Hepatocyte (in vitro differentiated cells): Measurements from ENCODE around the gene ADAM12. TPM values are rescaled to one million over a fixed set of nuclear protein-coding genes. Genes with fewer than 3 reads are reported as not detected.

Experiments
- DNase-seq: peaks from one replicate; pipeline ENCODE4 v3.0.0-alpha.2; 2016; ENCODE audit warnings: low spot score
- H2AFZ ChIP-seq: fragments of 200-600 bp; sonication (generic); 2 replicates; pipeline ENCODE4 v1.6.0; 2016; ENCODE audit warnings: antibody characterized with exemption, mild to moderate bottlenecking
- H3K27ac ChIP-seq: fragments of 200-600 bp; sonication (generic); 2 replicates; pipeline ENCODE4 v1.5.1; 2016; ENCODE audit warnings: mild to moderate bottlenecking
- H3K27me3 ChIP-seq: fragments of 200-600 bp; sonication (generic); 2 replicates; pipeline ENCODE4 v1.6.1; 2016
- H3K36me3 ChIP-seq: fragments of 200-600 bp; sonication (generic); replicated peaks from 2 replicates; pipeline ENCODE4 v1.5.1; 2016; ENCODE audit warnings: low read depth; ENCODE audit not compliant: insufficient read depth
- H3K4me1 ChIP-seq: fragments of 200-600 bp; sonication (generic); 2 replicates; pipeline ENCODE4 v1.5.1; 2016; ENCODE audit warnings: mild to moderate bottlenecking, moderate library complexity; ENCODE audit not compliant: insufficient read depth
- H3K4me2 ChIP-seq: fragments of 200-600 bp; sonication (generic); 2 replicates; pipeline ENCODE4 v1.6.0; 2016
- H3K4me3 ChIP-seq: fragments of 200-600 bp; sonication (generic); 2 replicates; pipeline ENCODE4 v1.5.1; 2016; ENCODE audit warnings: mild to moderate bottlenecking
- H3K79me2 ChIP-seq: fragments of 200-600 bp; sonication (generic); 2 replicates; pipeline ENCODE4 v1.6.0; 2017; ENCODE audit warnings: mild to moderate bottlenecking
- H3K9me2 ChIP-seq: fragments of 200-600 bp; sonication (generic); replicated peaks from 2 replicates; pipeline ENCODE4 v1.6.0; 2017; ENCODE audit warnings: mild to moderate bottlenecking; ENCODE audit not compliant: insufficient read depth
- H3K9me3 ChIP-seq: fragments of 200-600 bp; sonication (generic); 2 replicates; pipeline ENCODE4 v1.5.1; 2016; ENCODE audit warnings: low read depth, mild to moderate bottlenecking
- H4K20me1 ChIP-seq: fragments of 200-600 bp; sonication (generic); 2 replicates; pipeline ENCODE4 v1.6.0; 2016; ENCODE audit warnings: mild to moderate bottlenecking; ENCODE audit not compliant: insufficient read depth, poor library complexity, severe bottlenecking
- EZH2 ChIP-seq: fragments of 200-600 bp; sonication (generic); IDR thresholded peaks from 2 replicates; pipeline ENCODE4 v1.6.1; 2016; ENCODE audit warnings: antibody characterized with exemption, mild to moderate bottlenecking, borderline replicate concordance
- EZH2phosphoT487 ChIP-seq: fragments of 200-600 bp; sonication (generic); IDR thresholded peaks from one replicate; pipeline ENCODE4 v1.6.1; 2018; ENCODE audit warnings: antibody characterized with exemption, mild to moderate bottlenecking, low read depth, moderate library complexity; ENCODE audit not compliant: unreplicated experiment, severe bottlenecking
- WGBS: methylation state at CpG from one replicate; pipeline ENCODE4 v1.1.6; 2016; ENCODE audit warnings: low lambda C conversion rate; ENCODE audit errors: missing lambda C conversion rate; 5-methylcytosine and 5-hydroxymethylcytosine counted together
- polyA plus RNA-seq: library from polyadenylated mRNA; unstranded; fragments of >200 nt; fragmentation: Nextera tagmentation; extraction: Ambion mirVana; gene quantifications from 2 replicates; pipeline ENCODE4 v1.2.1, GENCODE V29; 2016
- total RNA-seq: library from RNA; depleted of rRNA; stranded (reverse); fragments of >200 nt; gene quantifications from 2 replicates; pipeline ENCODE4 v1.2.3, GENCODE V29; 2014
- TF ChIP-seq, protein P1 (sequence below): fragments of 200-600 bp; sonication (generic); IDR thresholded peaks from 2 replicates; pipeline ENCODE4 v1.5.1; 2016; ENCODE audit warnings: antibody characterized with exemption, mild to moderate bottlenecking; ENCODE audit not compliant: poor library complexity

ADAM12 gene
- total and polyA plus RNA-seq, 2 experiments from 2014 or later = 4.9 to 11.3 TPM

DNA sequence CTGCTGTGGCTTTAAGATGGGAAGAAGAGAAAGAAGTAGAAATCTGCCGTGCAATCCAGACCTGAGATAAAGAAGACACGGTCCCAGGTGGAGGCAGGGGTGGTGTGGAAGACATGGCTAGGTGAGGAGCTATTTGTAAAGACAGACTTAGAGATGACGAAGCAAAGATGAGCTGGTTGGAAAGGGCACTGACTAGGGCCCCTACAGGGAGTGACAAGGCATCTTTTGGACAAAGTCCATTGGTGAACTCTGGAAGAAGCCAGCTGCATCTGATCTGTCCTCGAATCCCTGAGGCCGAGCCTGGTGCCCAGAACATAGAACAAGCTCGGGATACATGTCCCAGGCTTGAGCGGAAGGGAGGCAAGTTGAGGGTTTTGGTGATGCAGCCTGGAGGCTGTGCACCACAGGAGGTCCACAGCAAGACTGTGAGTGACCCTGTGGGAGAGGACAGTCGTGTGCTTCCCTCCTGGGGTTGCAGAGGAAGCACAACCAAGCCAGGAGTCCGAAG, 191.2 kb downstream of the ADAM12 start:
- WGBS = 88% methylated on average over 9 of the region's 9 CpGs
- Histone ChIP-seq H3K9me3 (no peaks in the 10 kb centered on the region), H2AFZ (no peak overlapping the region), H3K4me2 (no peak overlapping the region), H3K4me3 (no peak overlapping the region), H4K20me1 (no peaks in the 10 kb centered on the region), H3K79me2 (no peaks in the 10 kb centered on the region), H3K27me3 (no peaks in the 10 kb centered on the region), H3K27ac (no peak overlapping the region), H3K4me1 (no peaks in the 10 kb centered on the region), H3K36me3 (no peaks in the 10 kb centered on the region), H3K9me2 (no peaks in the 10 kb centered on the region)
- DNase-seq = no peak
- TF ChIP-seq, protein P1, sequence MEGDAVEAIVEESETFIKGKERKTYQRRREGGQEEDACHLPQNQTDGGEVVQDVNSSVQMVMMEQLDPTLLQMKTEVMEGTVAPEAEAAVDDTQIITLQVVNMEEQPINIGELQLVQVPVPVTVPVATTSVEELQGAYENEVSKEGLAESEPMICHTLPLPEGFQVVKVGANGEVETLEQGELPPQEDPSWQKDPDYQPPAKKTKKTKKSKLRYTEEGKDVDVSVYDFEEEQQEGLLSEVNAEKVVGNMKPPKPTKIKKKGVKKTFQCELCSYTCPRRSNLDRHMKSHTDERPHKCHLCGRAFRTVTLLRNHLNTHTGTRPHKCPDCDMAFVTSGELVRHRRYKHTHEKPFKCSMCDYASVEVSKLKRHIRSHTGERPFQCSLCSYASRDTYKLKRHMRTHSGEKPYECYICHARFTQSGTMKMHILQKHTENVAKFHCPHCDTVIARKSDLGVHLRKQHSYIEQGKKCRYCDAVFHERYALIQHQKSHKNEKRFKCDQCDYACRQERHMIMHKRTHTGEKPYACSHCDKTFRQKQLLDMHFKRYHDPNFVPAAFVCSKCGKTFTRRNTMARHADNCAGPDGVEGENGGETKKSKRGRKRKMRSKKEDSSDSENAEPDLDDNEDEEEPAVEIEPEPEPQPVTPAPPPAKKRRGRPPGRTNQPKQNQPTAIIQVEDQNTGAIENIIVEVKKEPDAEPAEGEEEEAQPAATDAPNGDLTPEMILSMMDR = no peak
- TF ChIP-seq EZH2 = no peak

DNA sequence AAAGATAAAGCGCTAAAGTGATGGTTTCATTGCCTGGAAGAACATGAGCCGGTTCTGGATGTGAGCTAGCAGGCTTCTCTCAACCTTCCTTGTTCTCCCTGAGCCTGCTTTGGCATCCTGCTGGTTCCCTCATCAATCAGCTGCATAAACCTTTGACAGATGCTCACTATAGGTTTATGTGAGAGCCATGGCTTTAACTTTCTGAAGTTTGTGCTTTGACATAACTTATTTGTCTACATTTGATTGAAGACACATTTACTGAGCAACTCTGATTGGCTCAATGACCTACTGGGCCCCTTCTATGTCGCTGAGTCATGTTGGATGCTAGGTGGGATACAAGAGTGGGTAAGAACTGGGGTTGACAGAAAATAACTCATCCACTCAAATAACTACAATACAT, 192.0 kb downstream of the ADAM12 start:
- Histone ChIP-seq H3K4me1 (no peaks in the 10 kb centered on the region), H4K20me1 (no peaks in the 10 kb centered on the region), H3K27ac (no peak overlapping the region), H3K4me2 (no peak overlapping the region), H3K36me3 (no peaks in the 10 kb centered on the region), H2AFZ (no peak overlapping the region), H3K27me3 (no peaks in the 10 kb centered on the region), H3K79me2 (no peaks in the 10 kb centered on the region), H3K9me3 (no peaks in the 10 kb centered on the region), H3K4me3 (no peak overlapping the region), H3K9me2 (no peaks in the 10 kb centered on the region)
- TF ChIP-seq EZH2 (no peak), EZH2phosphoT487 (no peak)
- no peak for DNase-seq
- 78% methylated on average over 3 of the region's 3 CpGs for WGBS

DNA sequence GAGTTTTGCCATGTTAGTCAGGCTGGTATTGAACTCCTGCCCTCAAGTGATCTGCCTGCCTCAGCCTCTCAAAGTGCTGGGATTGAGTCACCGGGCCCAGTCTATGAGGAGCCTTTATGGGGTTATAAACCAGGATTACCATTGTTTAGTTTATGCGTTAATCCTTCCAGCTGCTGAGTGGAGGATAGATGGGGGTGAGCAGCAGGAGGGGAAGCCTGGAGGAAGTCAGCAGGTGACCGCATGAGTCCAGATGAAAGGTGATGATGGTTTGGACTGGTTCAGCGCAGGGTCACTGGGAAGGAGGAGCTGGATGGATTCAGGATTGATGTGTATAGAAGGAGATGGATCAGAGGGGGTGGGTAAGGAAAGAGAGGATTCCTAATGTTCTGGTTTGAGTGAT, 197.1 kb downstream of the ADAM12 start:
- Histone ChIP-seq H3K4me1 (no peaks in the 10 kb centered on the region), H3K27ac (no peak overlapping the region), H3K4me3 (no peak overlapping the region), H3K9me3 (no peaks in the 10 kb centered on the region), H4K20me1 (no peaks in the 10 kb centered on the region), H2AFZ (no peak overlapping the region), H3K9me2 (no peaks in the 10 kb centered on the region), H3K27me3 (no peaks in the 10 kb centered on the region), H3K36me3 (no peaks in the 10 kb centered on the region), H3K79me2 (no peaks in the 10 kb centered on the region), H3K4me2 (no peak overlapping the region)
- DNase-seq = no peak
- WGBS = 75% methylated on average over 4 of the region's 4 CpGs
- TF ChIP-seq EZH2 = no peak

DNA sequence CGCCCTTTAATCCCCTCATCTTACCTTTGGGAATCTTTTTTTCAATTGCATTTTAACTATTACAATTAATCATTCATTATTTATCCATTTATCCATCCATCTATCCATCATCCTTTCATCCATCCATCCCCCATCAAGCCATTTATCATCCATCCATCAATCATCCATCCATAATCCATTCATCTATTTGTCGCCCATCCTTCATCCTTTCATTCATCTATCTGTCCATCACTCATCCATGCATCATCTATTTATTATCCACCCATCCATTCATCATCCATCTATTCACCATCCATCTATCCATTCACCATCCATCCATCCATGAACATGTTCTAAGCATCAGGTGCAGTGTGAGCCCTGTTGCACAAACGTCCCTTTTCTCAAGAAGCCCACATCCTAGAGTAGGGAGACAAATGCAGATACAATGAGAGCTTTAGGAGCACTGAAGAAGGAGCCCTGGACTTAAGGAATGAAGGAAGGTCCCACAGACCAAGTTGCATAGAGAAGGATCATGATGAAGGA, 199.5 kb downstream of the ADAM12 start:
- Histone ChIP-seq H3K79me2 (no peaks in the 10 kb centered on the region), H3K36me3 (no peaks in the 10 kb centered on the region), H3K4me2 (no peak overlapping the region), H3K27me3 (no peaks in the 10 kb centered on the region), H2AFZ (no peak overlapping the region), H3K4me1 (no peaks in the 10 kb centered on the region), H3K9me2 (no peaks in the 10 kb centered on the region), H4K20me1 (no peaks in the 10 kb centered on the region), H3K4me3 (no peak overlapping the region), H3K9me3 (no peaks in the 10 kb centered on the region), H3K27ac (no peak overlapping the region)
- 91% methylated on average over 3 of the region's 3 CpGs for WGBS
- TF ChIP-seq EZH2 = no peak
- TF ChIP-seq EZH2phosphoT487 = no peak
- TF ChIP-seq, protein P1 = no peak
- DNase-seq = no peak
